SK-N-SH (cell line): ENCODE data around the gene DYNAP. TPM values are rescaled to one million over a fixed set of nuclear protein-coding genes. Genes with fewer than 3 reads are reported as not detected.

Experiments used
- CTCF ChIA-PET: fragments of 300-600, 350-600 bp; formaldehyde crosslinking; extraction: SDS; loops from one replicate; lab custom pipeline; 2021; lab: Yijun Ruan, JAX
- POLR2A ChIA-PET: fragments of 350-600 bp; sonication (Branson Sonifier 250); formaldehyde crosslinking; extraction: SDS; loops from one replicate; lab custom pipeline; 2020; ENCODE audit warnings: antibody characterized with exemption, inconsistent platforms; lab: Yijun Ruan, JAX
- DNase-seq: peaks from one replicate; pipeline ENCODE4 v3.0.0; 2012
- H2AFZ ChIP-seq: fragments of 200-600 bp; sonication (generic); 2 replicates; pipeline ENCODE4 v1.8.1; 2016; ENCODE audit warnings: antibody characterized with exemption, mild to moderate bottlenecking, low read depth
- H3F3A ChIP-seq: fragments of 200-600 bp; sonication (generic); replicated peaks from 2 replicates; pipeline ENCODE3; 2016; ENCODE audit warnings: antibody characterized with exemption, mild to moderate bottlenecking; ENCODE audit not compliant: insufficient read depth
- H3K27ac ChIP-seq, 2 experiments: fragments of 200-500 bp in 1 of 2; fragments of 200-600 bp in 1 of 2; sonication (Bioruptor generic) in 1 of 2; sonication (generic), shearing (Covaris generic) in 1 of 2; 2 replicates each; pipeline versions ENCODE4 v1.5.1 to v1.6.1; 2014 to 2016; ENCODE audit warnings: low read depth in 2 of 2, inconsistent platforms in 1 of 2, low read length in 1 of 2, mild to moderate bottlenecking in 1 of 2, mixed read lengths in 1 of 2
- H3K27me3 ChIP-seq: fragments of 200-600 bp; sonication (generic), shearing (Covaris generic); 2 replicates; pipeline ENCODE4 v1.6.1; 2016; ENCODE audit warnings: mixed run types; ENCODE audit not compliant: insufficient read depth
- H3K36me3 ChIP-seq, 2 experiments: fragments of 200-500 bp in 1 of 2; fragments of 200-600 bp in 1 of 2; sonication (Bioruptor generic) in 1 of 2; sonication (generic) in 1 of 2; replicated peaks in 1 of 2; 2 replicates each; pipeline versions ENCODE3 to v1.5.1; 2014 to 2016; ENCODE audit warnings: low read length in 1 of 2, mild to moderate bottlenecking in 1 of 2; ENCODE audit not compliant: insufficient read depth in 2 of 2, control insufficient read depth in 1 of 2
- H3K4me1 ChIP-seq, 2 experiments: fragments of 200-500 bp in 1 of 2; fragments of 200-600 bp in 1 of 2; sonication (Bioruptor generic) in 1 of 2; sonication (generic), shearing (Covaris generic) in 1 of 2; 2 replicates each; pipeline versions ENCODE4 v1.5.1 to v1.6.1; 2014 to 2016; ENCODE audit warnings: low read depth in 1 of 2, low read length in 1 of 2, mixed run types in 1 of 2; ENCODE audit not compliant: insufficient read depth in 2 of 2, control insufficient read depth in 1 of 2
- H3K4me2 ChIP-seq: fragments of 200-600 bp; sonication (generic), shearing (Covaris generic); 2 replicates; pipeline ENCODE4 v1.6.1; 2017; ENCODE audit warnings: mixed run types
- H3K4me3 ChIP-seq, 2 experiments: fragments of 200-500 bp in 1 of 2; fragments of 200-600 bp in 1 of 2; sonication (Bioruptor generic) in 1 of 2; sonication (generic), shearing (Covaris generic) in 1 of 2; 2 replicates each; pipeline versions ENCODE4 v1.5.1 to v1.8.1; 2014 to 2016; ENCODE audit warnings: low read depth in 2 of 2, inconsistent platforms in 1 of 2, low read length in 1 of 2, mild to moderate bottlenecking in 1 of 2, mixed read lengths in 1 of 2, moderate library complexity in 1 of 2
- H3K79me2 ChIP-seq: fragments of 200-600 bp; sonication (generic); 2 replicates; pipeline ENCODE4 v1.8.1; 2017; ENCODE audit warnings: mild to moderate bottlenecking; ENCODE audit not compliant: insufficient read depth
- H3K9ac ChIP-seq: fragments of 200-600 bp; sonication (generic); 2 replicates; pipeline ENCODE4 v1.6.1; 2017; ENCODE audit warnings: mixed run types
- H3K9me2 ChIP-seq: fragments of 200-600 bp; sonication (generic); 2 replicates; pipeline ENCODE4 v1.6.1; 2017; ENCODE audit warnings: mixed run types
- H3K9me3 ChIP-seq: fragments of 200-600 bp; sonication (generic); 2 replicates; pipeline ENCODE4 v1.6.1; 2017; ENCODE audit warnings: mixed run types, mild to moderate bottlenecking, moderate library complexity
- H4K20me1 ChIP-seq: fragments of 200-600 bp; sonication (generic); 2 replicates; pipeline ENCODE4 v1.6.1; 2017; ENCODE audit warnings: mild to moderate bottlenecking, mixed run types; ENCODE audit not compliant: insufficient read depth
- ELF1 ChIP-seq: IDR thresholded peaks from 2 replicates; pipeline ENCODE4 v1.4.0; 2012
- FOSL2 ChIP-seq: IDR thresholded peaks from 2 replicates; pipeline ENCODE4 v1.4.0; 2012; ENCODE audit warnings: low read depth, mild to moderate bottlenecking, moderate library complexity, borderline replicate concordance
- FOXJ3 ChIP-seq: sonication (generic); formaldehyde crosslinking; IDR thresholded peaks from 2 replicates; pipeline ENCODE4 v1.5.1; 2020; ENCODE audit warnings: mild to moderate bottlenecking, missing genetic modification reagents
- FOXM1 ChIP-seq: IDR thresholded peaks from 2 replicates; pipeline ENCODE4 v1.4.0; 2012; ENCODE audit warnings: low read depth, mild to moderate bottlenecking
- JUND ChIP-seq: IDR thresholded peaks from 2 replicates; pipeline ENCODE4 v1.4.0; 2012
- NFIC ChIP-seq: IDR thresholded peaks from 2 replicates; pipeline ENCODE4 v1.4.0; 2012; ENCODE audit warnings: borderline replicate concordance
- NRF1 ChIP-seq: IDR thresholded peaks from 2 replicates; pipeline ENCODE4 v1.6.1; 2012; ENCODE audit warnings: low read depth, mild to moderate bottlenecking, low read length
- RFX5 ChIP-seq: IDR thresholded peaks from 2 replicates; pipeline ENCODE4 v1.6.1; 2012; ENCODE audit warnings: mild to moderate bottlenecking, improper control_type of control experiment, low read length
- TAF1 ChIP-seq: IDR thresholded peaks from 2 replicates; pipeline ENCODE4 v1.6.1; 2012; ENCODE audit warnings: low read depth, mild to moderate bottlenecking, low read length, moderate library complexity, borderline replicate concordance
- TEAD4 ChIP-seq: IDR thresholded peaks from 2 replicates; pipeline ENCODE4 v1.4.0; 2012; ENCODE audit warnings: mild to moderate bottlenecking, borderline replicate concordance; ENCODE audit not compliant: insufficient read depth
- YY1 ChIP-seq: IDR thresholded peaks from 2 replicates; pipeline ENCODE4 v1.4.0; 2012; ENCODE audit warnings: low read depth, mild to moderate bottlenecking
- WGBS: methylation state at CpG from one replicate; pipeline ENCODE4 v1.1.6; 2017; ENCODE audit warnings: low lambda C conversion rate; 5-methylcytosine and 5-hydroxymethylcytosine counted together
- polyA plus RNA-seq, 3 experiments: library from polyadenylated mRNA; depleted of rRNA; stranded (reverse); fragments of >200 nt; gene quantifications; 2 replicates each; pipeline ENCODE4 v1.2.3, GENCODE V29; 2012
- TF ChIP-seq, protein P1 (sequence below): IDR thresholded peaks from 2 replicates; pipeline ENCODE4 v1.6.1; 2012; ENCODE audit warnings: mild to moderate bottlenecking, low read depth, low read length, moderate library complexity
- TF ChIP-seq, protein P2 (sequence below): fragments of 150-350 bp; IDR thresholded peaks from 2 replicates; pipeline ENCODE4 v1.6.1; 2016; ENCODE audit warnings: mild to moderate bottlenecking, low read depth, low read length

DYNAP gene
- polyA plus RNA-seq, 1 of the 3 experiments (the other 2 are of a cell fraction) = not detected

DNA sequence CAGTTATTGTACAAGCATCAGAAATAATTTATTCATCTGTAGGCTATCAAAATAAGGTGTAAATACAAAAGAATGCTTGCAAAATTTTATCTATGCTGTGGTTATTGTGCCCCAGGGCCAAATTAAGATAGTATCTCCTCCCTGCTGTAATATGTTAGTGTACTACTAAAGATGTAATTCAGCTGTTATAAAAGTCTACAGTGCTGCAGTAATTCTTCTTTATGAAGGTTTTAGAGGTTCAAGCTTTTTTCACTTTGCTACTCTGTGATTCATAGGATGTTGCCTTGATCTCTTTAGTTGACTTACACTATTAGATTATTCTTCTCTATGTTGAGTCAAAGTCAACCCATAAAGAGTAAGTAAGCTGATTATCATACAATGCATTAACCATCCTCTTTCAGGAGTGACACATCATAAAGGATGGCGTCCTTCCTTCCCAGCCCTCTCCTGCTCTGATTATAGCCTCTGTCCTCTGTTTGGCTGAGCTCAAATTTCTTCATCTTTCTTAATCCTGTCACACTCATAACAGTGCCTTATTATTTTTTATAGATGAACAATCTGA, 29.3 kb upstream of the DYNAP start:
- ChIA-PET CTCF (interaction anchor here (0.8 to 3.4 kb wide), 5 partner anchors 11 to 204 kb away, joined by 3 to 19 read pairs (median 5); partner anchors contain the start of genes C18orf54 and STARD6), POLR2A (no interaction called here)
- H3K27me3 ChIP-seq = no peaks in the 10 kb centered on the region
- no peak for DNase-seq
- WGBS = 10% methylated on average over 1 of the region's 1 CpG
- H3K36me3 ChIP-seq = no peaks in the 10 kb centered on the region
- no peaks in the 10 kb centered on the region for H3F3A ChIP-seq
- H3K79me2 ChIP-seq = no peaks in the 10 kb centered on the region
- no peaks in the 10 kb centered on the region for H4K20me1 ChIP-seq
- no peak overlapping the region for H3K27ac ChIP-seq
- no peak overlapping the region for H3K9ac ChIP-seq
- no peaks in the 10 kb centered on the region for H3K4me1 ChIP-seq
- H2AFZ ChIP-seq = no peak overlapping the region
- H3K9me2 ChIP-seq = no peaks in the 10 kb centered on the region
- no peak overlapping the region for H3K4me2 ChIP-seq
- no peak for TF ChIP-seq FOXJ3
- no peak for TF ChIP-seq NFIC
- no peaks in the 10 kb centered on the region for H3K9me3 ChIP-seq
- H3K4me3 ChIP-seq = no peak overlapping the region

- no peaks in the 10 kb centered on the region for H3K4me1 ChIP-seq
- H3K27ac ChIP-seq = no peak overlapping the region
- no peak overlapping the region for H3K9ac ChIP-seq
- TF ChIP-seq NRF1 = no peak
- TF ChIP-seq TAF1 = no peak
- no peak for TF ChIP-seq RFX5
- TF ChIP-seq FOXM1 = no peak
- TF ChIP-seq, protein P1, sequence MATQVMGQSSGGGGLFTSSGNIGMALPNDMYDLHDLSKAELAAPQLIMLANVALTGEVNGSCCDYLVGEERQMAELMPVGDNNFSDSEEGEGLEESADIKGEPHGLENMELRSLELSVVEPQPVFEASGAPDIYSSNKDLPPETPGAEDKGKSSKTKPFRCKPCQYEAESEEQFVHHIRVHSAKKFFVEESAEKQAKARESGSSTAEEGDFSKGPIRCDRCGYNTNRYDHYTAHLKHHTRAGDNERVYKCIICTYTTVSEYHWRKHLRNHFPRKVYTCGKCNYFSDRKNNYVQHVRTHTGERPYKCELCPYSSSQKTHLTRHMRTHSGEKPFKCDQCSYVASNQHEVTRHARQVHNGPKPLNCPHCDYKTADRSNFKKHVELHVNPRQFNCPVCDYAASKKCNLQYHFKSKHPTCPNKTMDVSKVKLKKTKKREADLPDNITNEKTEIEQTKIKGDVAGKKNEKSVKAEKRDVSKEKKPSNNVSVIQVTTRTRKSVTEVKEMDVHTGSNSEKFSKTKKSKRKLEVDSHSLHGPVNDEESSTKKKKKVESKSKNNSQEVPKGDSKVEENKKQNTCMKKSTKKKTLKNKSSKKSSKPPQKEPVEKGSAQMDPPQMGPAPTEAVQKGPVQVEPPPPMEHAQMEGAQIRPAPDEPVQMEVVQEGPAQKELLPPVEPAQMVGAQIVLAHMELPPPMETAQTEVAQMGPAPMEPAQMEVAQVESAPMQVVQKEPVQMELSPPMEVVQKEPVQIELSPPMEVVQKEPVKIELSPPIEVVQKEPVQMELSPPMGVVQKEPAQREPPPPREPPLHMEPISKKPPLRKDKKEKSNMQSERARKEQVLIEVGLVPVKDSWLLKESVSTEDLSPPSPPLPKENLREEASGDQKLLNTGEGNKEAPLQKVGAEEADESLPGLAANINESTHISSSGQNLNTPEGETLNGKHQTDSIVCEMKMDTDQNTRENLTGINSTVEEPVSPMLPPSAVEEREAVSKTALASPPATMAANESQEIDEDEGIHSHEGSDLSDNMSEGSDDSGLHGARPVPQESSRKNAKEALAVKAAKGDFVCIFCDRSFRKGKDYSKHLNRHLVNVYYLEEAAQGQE = no peak
- TF ChIP-seq NFIC = no peak
- TF ChIP-seq YY1 = no peak
- no peak for TF ChIP-seq FOSL2
- no peak for TF ChIP-seq TEAD4
- no peak for TF ChIP-seq JUND
- TF ChIP-seq, protein P2, sequence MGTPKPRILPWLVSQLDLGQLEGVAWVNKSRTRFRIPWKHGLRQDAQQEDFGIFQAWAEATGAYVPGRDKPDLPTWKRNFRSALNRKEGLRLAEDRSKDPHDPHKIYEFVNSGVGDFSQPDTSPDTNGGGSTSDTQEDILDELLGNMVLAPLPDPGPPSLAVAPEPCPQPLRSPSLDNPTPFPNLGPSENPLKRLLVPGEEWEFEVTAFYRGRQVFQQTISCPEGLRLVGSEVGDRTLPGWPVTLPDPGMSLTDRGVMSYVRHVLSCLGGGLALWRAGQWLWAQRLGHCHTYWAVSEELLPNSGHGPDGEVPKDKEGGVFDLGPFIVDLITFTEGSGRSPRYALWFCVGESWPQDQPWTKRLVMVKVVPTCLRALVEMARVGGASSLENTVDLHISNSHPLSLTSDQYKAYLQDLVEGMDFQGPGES = no peak
- no peak for TF ChIP-seq ELF1
- H4K20me1 ChIP-seq = no peaks in the 10 kb centered on the region
- no peak for DNase-seq
- H3K4me2 ChIP-seq = no peak overlapping the region
- no peaks in the 10 kb centered on the region for H3K36me3 ChIP-seq
- H3K9me2 ChIP-seq = no peaks in the 10 kb centered on the region
- POLR2A ChIA-PET = no interaction called here
- WGBS = 35% methylated on average over 3 of the region's 3 CpGs
- no peaks in the 10 kb centered on the region for H3K79me2 ChIP-seq
- no peak overlapping the region for H3K4me3 ChIP-seq
- H3K9me3 ChIP-seq = no peaks in the 10 kb centered on the region
- no peaks in the 10 kb centered on the region for H3K27me3 ChIP-seq
- H2AFZ ChIP-seq = no peak overlapping the region
- no peaks in the 10 kb centered on the region for H3F3A ChIP-seq
- CTCF ChIA-PET = interaction anchor here (0.8 to 0.9 kb wide), 2 partner anchors 91 to 188 kb away, joined by 3 to 4 read pairs; no protein-coding TSS in a partner anchor
These were observed 10.8 kb upstream of the DYNAP start for GRCh38 chr18:54580202-54580729.
